SK-N-SH (cell line): Measurements from ENCODE around the gene GOLGB1. TPM values are rescaled to one million over a fixed set of nuclear protein-coding genes. Genes with fewer than 3 reads are reported as not detected.

Experiments
- CTCF ChIA-PET: fragments of 300-600, 350-600 bp; formaldehyde crosslinking; extraction: SDS; loops from one replicate; lab custom pipeline; 2021; lab: Yijun Ruan, JAX
- POLR2A ChIA-PET: fragments of 350-600 bp; sonication (Branson Sonifier 250); formaldehyde crosslinking; extraction: SDS; loops from one replicate; lab custom pipeline; 2020; ENCODE audit warnings: antibody characterized with exemption, inconsistent platforms; lab: Yijun Ruan, JAX
- DNase-seq: peaks from one replicate; pipeline ENCODE4 v3.0.0; 2012
- H2AFZ ChIP-seq: fragments of 200-600 bp; sonication (generic); 2 replicates; pipeline ENCODE4 v1.8.1; 2016; ENCODE audit warnings: antibody characterized with exemption, mild to moderate bottlenecking, low read depth
- H3F3A ChIP-seq: fragments of 200-600 bp; sonication (generic); replicated peaks from 2 replicates; pipeline ENCODE3; 2016; ENCODE audit warnings: antibody characterized with exemption, mild to moderate bottlenecking; ENCODE audit not compliant: insufficient read depth
- H3K27ac ChIP-seq, 2 experiments: fragments of 200-500 bp in 1 of 2; fragments of 200-600 bp in 1 of 2; sonication (Bioruptor generic) in 1 of 2; sonication (generic), shearing (Covaris generic) in 1 of 2; 2 replicates each; pipeline versions ENCODE4 v1.5.1 to v1.6.1; 2014 to 2016; ENCODE audit warnings: low read depth in 2 of 2, inconsistent platforms in 1 of 2, low read length in 1 of 2, mild to moderate bottlenecking in 1 of 2, mixed read lengths in 1 of 2
- H3K27me3 ChIP-seq: fragments of 200-600 bp; sonication (generic), shearing (Covaris generic); 2 replicates; pipeline ENCODE4 v1.6.1; 2016; ENCODE audit warnings: mixed run types; ENCODE audit not compliant: insufficient read depth
- H3K36me3 ChIP-seq, 2 experiments: fragments of 200-500 bp in 1 of 2; fragments of 200-600 bp in 1 of 2; sonication (Bioruptor generic) in 1 of 2; sonication (generic) in 1 of 2; replicated peaks in 1 of 2; 2 replicates each; pipeline versions ENCODE3 to v1.5.1; 2014 to 2016; ENCODE audit warnings: low read length in 1 of 2, mild to moderate bottlenecking in 1 of 2; ENCODE audit not compliant: insufficient read depth in 2 of 2, control insufficient read depth in 1 of 2
- H3K4me1 ChIP-seq, 2 experiments: fragments of 200-500 bp in 1 of 2; fragments of 200-600 bp in 1 of 2; sonication (Bioruptor generic) in 1 of 2; sonication (generic), shearing (Covaris generic) in 1 of 2; 2 replicates each; pipeline versions ENCODE4 v1.5.1 to v1.6.1; 2014 to 2016; ENCODE audit warnings: low read depth in 1 of 2, low read length in 1 of 2, mixed run types in 1 of 2; ENCODE audit not compliant: insufficient read depth in 2 of 2, control insufficient read depth in 1 of 2
- H3K4me2 ChIP-seq: fragments of 200-600 bp; sonication (generic), shearing (Covaris generic); 2 replicates; pipeline ENCODE4 v1.6.1; 2017; ENCODE audit warnings: mixed run types
- H3K4me3 ChIP-seq, 2 experiments: fragments of 200-500 bp in 1 of 2; fragments of 200-600 bp in 1 of 2; sonication (Bioruptor generic) in 1 of 2; sonication (generic), shearing (Covaris generic) in 1 of 2; 2 replicates each; pipeline versions ENCODE4 v1.5.1 to v1.8.1; 2014 to 2016; ENCODE audit warnings: low read depth in 2 of 2, inconsistent platforms in 1 of 2, low read length in 1 of 2, mild to moderate bottlenecking in 1 of 2, mixed read lengths in 1 of 2, moderate library complexity in 1 of 2
- H3K79me2 ChIP-seq: fragments of 200-600 bp; sonication (generic); 2 replicates; pipeline ENCODE4 v1.8.1; 2017; ENCODE audit warnings: mild to moderate bottlenecking; ENCODE audit not compliant: insufficient read depth
- H3K9ac ChIP-seq: fragments of 200-600 bp; sonication (generic); 2 replicates; pipeline ENCODE4 v1.6.1; 2017; ENCODE audit warnings: mixed run types
- H3K9me2 ChIP-seq: fragments of 200-600 bp; sonication (generic); 2 replicates; pipeline ENCODE4 v1.6.1; 2017; ENCODE audit warnings: mixed run types
- H3K9me3 ChIP-seq: fragments of 200-600 bp; sonication (generic); 2 replicates; pipeline ENCODE4 v1.6.1; 2017; ENCODE audit warnings: mixed run types, mild to moderate bottlenecking, moderate library complexity
- H4K20me1 ChIP-seq: fragments of 200-600 bp; sonication (generic); 2 replicates; pipeline ENCODE4 v1.6.1; 2017; ENCODE audit warnings: mild to moderate bottlenecking, mixed run types; ENCODE audit not compliant: insufficient read depth
- FOXJ3 ChIP-seq: sonication (generic); formaldehyde crosslinking; IDR thresholded peaks from 2 replicates; pipeline ENCODE4 v1.5.1; 2020; ENCODE audit warnings: mild to moderate bottlenecking, missing genetic modification reagents
- FOXM1 ChIP-seq: IDR thresholded peaks from 2 replicates; pipeline ENCODE4 v1.4.0; 2012; ENCODE audit warnings: low read depth, mild to moderate bottlenecking
- GABPA ChIP-seq: IDR thresholded peaks from 2 replicates; pipeline ENCODE4 v1.4.0; 2012; ENCODE audit warnings: low read depth, mild to moderate bottlenecking
- GATA2 ChIP-seq: sonication (generic); formaldehyde crosslinking; IDR thresholded peaks from 2 replicates; pipeline ENCODE4 v1.5.0; 2020; ENCODE audit warnings: mild to moderate bottlenecking, missing genetic modification reagents
- JUND ChIP-seq: IDR thresholded peaks from 2 replicates; pipeline ENCODE4 v1.4.0; 2012
- MEF2A ChIP-seq: IDR thresholded peaks from 2 replicates; pipeline ENCODE4 v1.4.0; 2012; ENCODE audit warnings: low read depth, borderline replicate concordance
- MXI1 ChIP-seq: IDR thresholded peaks from 2 replicates; pipeline ENCODE4 v1.6.1; 2012; ENCODE audit warnings: mild to moderate bottlenecking, low read depth, low read length, improper control_type of control experiment
- NRF1 ChIP-seq: IDR thresholded peaks from 2 replicates; pipeline ENCODE4 v1.6.1; 2012; ENCODE audit warnings: low read depth, mild to moderate bottlenecking, low read length
- POLR2AphosphoS5 ChIP-seq: IDR thresholded peaks from 2 replicates; pipeline ENCODE4 v1.6.1; 2012; ENCODE audit warnings: low read depth, low read length
- REST ChIP-seq: IDR thresholded peaks from 2 replicates; pipeline ENCODE4 v1.6.1; 2012; ENCODE audit warnings: mild to moderate bottlenecking, low read depth, low read length, moderate library complexity
- TCF12 ChIP-seq: IDR thresholded peaks from 2 replicates; pipeline ENCODE4 v1.4.0; 2012
- TEAD4 ChIP-seq: IDR thresholded peaks from 2 replicates; pipeline ENCODE4 v1.4.0; 2012; ENCODE audit warnings: mild to moderate bottlenecking, borderline replicate concordance; ENCODE audit not compliant: insufficient read depth
- USF2 ChIP-seq: fragments of 150-350 bp; IDR thresholded peaks from 2 replicates; pipeline ENCODE4 v1.6.1; 2017; ENCODE audit warnings: antibody characterized with exemption, low read length, low read depth, borderline replicate concordance
- WGBS: methylation state at CpG from one replicate; pipeline ENCODE4 v1.1.6; 2017; ENCODE audit warnings: low lambda C conversion rate; 5-methylcytosine and 5-hydroxymethylcytosine counted together
- polyA plus RNA-seq, 3 experiments: library from polyadenylated mRNA; depleted of rRNA; stranded (reverse); fragments of >200 nt; gene quantifications; 2 replicates each; pipeline ENCODE4 v1.2.3, GENCODE V29; 2012
- TF ChIP-seq, protein P1 (sequence below): fragments of 150-350 bp; IDR thresholded peaks from 2 replicates; pipeline ENCODE4 v1.6.1; 2016; ENCODE audit warnings: mild to moderate bottlenecking, low read depth, low read length
- TF ChIP-seq, protein P2 (sequence below): IDR thresholded peaks from 2 replicates; pipeline ENCODE4 v1.4.0; 2012; ENCODE audit warnings: low read depth, borderline replicate concordance

The GOLGB1 gene
- polyA plus RNA-seq, 1 of the 3 experiments (the other 2 are of a cell fraction): 10.3 TPM

DNA sequence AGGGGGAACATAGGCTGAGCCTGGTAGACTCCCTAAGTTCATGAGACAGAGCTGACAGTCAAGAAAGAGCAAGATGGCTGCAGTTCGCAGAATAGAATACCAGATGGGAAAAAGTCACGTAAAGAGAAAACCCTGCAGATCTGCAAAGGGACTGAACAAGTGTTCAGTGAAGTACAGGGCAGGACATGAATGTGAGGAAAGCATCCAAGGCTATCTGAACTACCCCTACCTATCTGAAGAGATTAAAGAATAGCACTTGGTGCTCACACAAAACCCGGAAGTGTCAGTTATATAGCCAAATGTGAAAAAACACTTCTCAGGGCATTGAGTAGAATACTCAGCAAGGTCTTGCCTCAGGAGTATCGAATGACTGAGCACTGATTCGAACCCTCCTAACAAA is 44.0 kb downstream of the GOLGB1 start:
- H3F3A ChIP-seq: no peaks in the 10 kb centered on the region
- H2AFZ ChIP-seq: no peak overlapping the region
- no peaks in the 10 kb centered on the region for H3K27me3 ChIP-seq
- no peak for DNase-seq
- no peak overlapping the region for H3K27ac ChIP-seq
- H3K79me2 ChIP-seq: peaks cover 20% of the 10 kb centered on the region; the same call in 1 of the 2 replicates
- TF ChIP-seq, protein P1, sequence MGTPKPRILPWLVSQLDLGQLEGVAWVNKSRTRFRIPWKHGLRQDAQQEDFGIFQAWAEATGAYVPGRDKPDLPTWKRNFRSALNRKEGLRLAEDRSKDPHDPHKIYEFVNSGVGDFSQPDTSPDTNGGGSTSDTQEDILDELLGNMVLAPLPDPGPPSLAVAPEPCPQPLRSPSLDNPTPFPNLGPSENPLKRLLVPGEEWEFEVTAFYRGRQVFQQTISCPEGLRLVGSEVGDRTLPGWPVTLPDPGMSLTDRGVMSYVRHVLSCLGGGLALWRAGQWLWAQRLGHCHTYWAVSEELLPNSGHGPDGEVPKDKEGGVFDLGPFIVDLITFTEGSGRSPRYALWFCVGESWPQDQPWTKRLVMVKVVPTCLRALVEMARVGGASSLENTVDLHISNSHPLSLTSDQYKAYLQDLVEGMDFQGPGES: no peak
- TF ChIP-seq GABPA (no peak), FOXJ3 (no peak), USF2 (no peak), MXI1 (no peak), MEF2A (no peak), FOXM1 (no peak), JUND (no peak), NRF1 (no peak), GATA2 (CRISPR knock-in tag) (no peak), TCF12 (no peak), TEAD4 (no peak), POLR2AphosphoS5 (no peak), REST (no peak)
- TF ChIP-seq, protein P2, sequence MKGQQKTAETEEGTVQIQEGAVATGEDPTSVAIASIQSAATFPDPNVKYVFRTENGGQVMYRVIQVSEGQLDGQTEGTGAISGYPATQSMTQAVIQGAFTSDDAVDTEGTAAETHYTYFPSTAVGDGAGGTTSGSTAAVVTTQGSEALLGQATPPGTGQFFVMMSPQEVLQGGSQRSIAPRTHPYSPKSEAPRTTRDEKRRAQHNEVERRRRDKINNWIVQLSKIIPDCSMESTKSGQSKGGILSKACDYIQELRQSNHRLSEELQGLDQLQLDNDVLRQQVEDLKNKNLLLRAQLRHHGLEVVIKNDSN: no peak
- H3K4me3 ChIP-seq: no peak overlapping the region
- peaks cover 30 to 69% of the 10 kb centered on the region in 2 experiments for H3K36me3 ChIP-seq
- H3K9ac ChIP-seq: no peak overlapping the region
- ChIA-PET CTCF (no interaction called here), POLR2A (no interaction called here)
- no peak overlapping the region for H3K4me2 ChIP-seq
- H3K9me3 ChIP-seq: no peaks in the 10 kb centered on the region
- no peaks in the 10 kb centered on the region for H3K4me1 ChIP-seq
- H4K20me1 ChIP-seq: no peaks in the 10 kb centered on the region
- H3K9me2 ChIP-seq: no peaks in the 10 kb centered on the region
- 96% methylated on average over 5 of the region's 5 CpGs for WGBS
